HCT116 (cell line): Measurements from ENCODE around the gene ANTKMT. TPM values are rescaled to one million over a fixed set of nuclear protein-coding genes. Genes with fewer than 3 reads are reported as not detected.

ENCODE experiments used
- ATAC-seq: fragments of 200-7000 bp; cut with Tn5 transposase; 2 replicates; pipeline ENCODE4 v1.9.1; 2020; ENCODE audit warnings: mild to moderate bottlenecking, moderate library complexity
- BruUV-seq: library from RNA; stranded (reverse); fragments of 400-500 nt; replicated peaks from 2 replicates; lab custom pipeline; 2021; lab: Mats Ljungman, UMichigan
- CTCF ChIA-PET: fragments of 300-600 bp; sonication (Branson Sonifier 250); formaldehyde crosslinking; loops from one replicate; lab custom pipeline; 2021; ENCODE audit warnings: antibody characterized with exemption; lab: Charles Lee
- POLR2A ChIA-PET: fragments of 300-600, 350-600 bp; sonication (Branson Sonifier 250); formaldehyde crosslinking; loops from one replicate; lab custom pipeline; 2021; ENCODE audit warnings: antibody characterized with exemption; lab: Charles Lee
- RAD21 ChIA-PET, 2 experiments: fragments of 300-600 bp; sonication (Branson Sonifier 250); formaldehyde crosslinking; loops; one replicate each; lab custom pipeline; 2023; ENCODE audit warnings: low total read pairs in 2 of 2; ENCODE audit not compliant: uncharacterized antibody in 2 of 2, unreplicated experiment in 2 of 2, low non-redundant PET in 1 of 2; lab: Charles Lee
- DNase-seq: peaks from one replicate; pipeline ENCODE4 v3.0.0-alpha.2; 2010; ENCODE audit warnings: low read depth, low spot score
- H2AFZ ChIP-seq: fragments of 200-600 bp; shearing (Covaris generic), sonication (generic); 2 replicates; pipeline ENCODE4 v1.6.1; 2017; ENCODE audit warnings: low read depth, mixed run types, mixed read lengths, antibody characterized with exemption, low read length; ENCODE audit not compliant: poor library complexity, severe bottlenecking
- H3K27ac ChIP-seq: 2 replicates; pipeline ENCODE4 v1.5.1; 2012; ENCODE audit warnings: low read depth, low read length
- H3K27me3 ChIP-seq: fragments of 200-600 bp; sonication (generic); 2 replicates; pipeline ENCODE4 v1.6.1; 2016; ENCODE audit warnings: mixed run types, low read length, mixed read lengths; ENCODE audit not compliant: insufficient read depth
- H3K36me3 ChIP-seq, 2 experiments: fragments of 200-500 bp in 1 of 2; fragments of 200-600 bp in 1 of 2; sonication (Bioruptor generic) in 1 of 2; sonication (generic) in 1 of 2; 2 replicates each; pipeline versions ENCODE4 v1.5.1 to v1.6.1; 2014 to 2016; ENCODE audit warnings: low read length in 2 of 2, inconsistent platforms in 1 of 2, mixed read lengths in 1 of 2, mixed run types in 1 of 2; ENCODE audit not compliant: insufficient read depth in 2 of 2, control insufficient read depth in 1 of 2
- H3K4me1 ChIP-seq, 2 experiments: fragments of 200-600 bp in 1 of 2; sonication (generic) in 1 of 2; 2 replicates each; pipeline versions ENCODE4 v1.5.1 to v1.6.1; 2012 to 2017; ENCODE audit warnings: low read length in 2 of 2, inconsistent platforms in 1 of 2, mild to moderate bottlenecking in 1 of 2, mixed read lengths in 1 of 2, mixed run types in 1 of 2, moderate library complexity in 1 of 2; ENCODE audit not compliant: insufficient read depth in 2 of 2, control insufficient read depth in 1 of 2
- H3K4me2 ChIP-seq: fragments of 200-600 bp; sonication (generic); 2 replicates; pipeline ENCODE4 v1.6.1; 2017; ENCODE audit warnings: mixed run types, low read length, mixed read lengths
- H3K4me3 ChIP-seq, 2 experiments: fragments of 200-600 bp in 1 of 2; sonication (generic) in 1 of 2; replicated peaks in 1 of 2; 2 replicates each; pipeline ENCODE4 v1.5.1; 2011 to 2016; ENCODE audit warnings: low read length in 2 of 2, control low read depth in 1 of 2, low read depth in 1 of 2, mild to moderate bottlenecking in 1 of 2, mixed read lengths in 1 of 2, mixed run types in 1 of 2
- H3K79me2 ChIP-seq: fragments of 200-600 bp; sonication (generic); 2 replicates; pipeline ENCODE4 v1.6.1; 2017; ENCODE audit warnings: mild to moderate bottlenecking, mixed run types, low read length, moderate library complexity, mixed read lengths; ENCODE audit not compliant: insufficient read depth
- H3K9ac ChIP-seq: fragments of 200-600 bp; sonication (generic); 2 replicates; pipeline ENCODE4 v1.6.1; 2016; ENCODE audit warnings: low read length, mixed read lengths
- H3K9me2 ChIP-seq: fragments of 200-600 bp; sonication (generic), shearing (Covaris generic); 2 replicates; pipeline ENCODE4 v1.6.1; 2017; ENCODE audit warnings: mixed run types, mild to moderate bottlenecking, moderate library complexity; ENCODE audit not compliant: insufficient read depth
- H3K9me3 ChIP-seq, 2 experiments: fragments of 200-500 bp in 1 of 2; fragments of 200-600 bp in 1 of 2; sonication (Bioruptor generic) in 1 of 2; sonication (generic) in 1 of 2; 2 replicates each; pipeline ENCODE4 v1.6.1; 2014 to 2017; ENCODE audit warnings: low read length in 2 of 2, mixed read lengths in 2 of 2, inconsistent platforms in 1 of 2, low read depth in 1 of 2, mild to moderate bottlenecking in 1 of 2, mixed run types in 1 of 2, moderate library complexity in 1 of 2; ENCODE audit not compliant: control insufficient read depth in 1 of 2, insufficient read depth in 1 of 2
- H4K20me1 ChIP-seq: fragments of 200-600 bp; sonication (generic), shearing (Covaris generic); 2 replicates; pipeline ENCODE4 v1.6.1; 2017; ENCODE audit warnings: mixed run types, mild to moderate bottlenecking, moderate library complexity; ENCODE audit not compliant: insufficient read depth
- CEBPB ChIP-seq: IDR thresholded peaks from 2 replicates; pipeline ENCODE4 v1.6.1; 2012; ENCODE audit warnings: low read depth
- FOSL1 ChIP-seq: IDR thresholded peaks from 2 replicates; pipeline ENCODE4 v1.6.1; 2012; ENCODE audit warnings: low read depth
- JUND ChIP-seq: IDR thresholded peaks from 2 replicates; pipeline ENCODE4 v1.6.1; 2012
- MAX ChIP-seq: IDR thresholded peaks from 2 replicates; pipeline ENCODE4 v1.6.1; 2012
- POLR2A ChIP-seq: IDR thresholded peaks from 2 replicates; pipeline ENCODE4 v1.7.0; 2011; ENCODE audit warnings: borderline replicate concordance; ENCODE audit not compliant: insufficient read depth, insufficient read length; ENCODE audit errors: extremely low read depth
- POLR2AphosphoS5 ChIP-seq: IDR thresholded peaks from 2 replicates; pipeline ENCODE4 v1.6.1; 2011; ENCODE audit warnings: mild to moderate bottlenecking, low read depth, low read length, moderate library complexity
- REST ChIP-seq: IDR thresholded peaks from 2 replicates; pipeline ENCODE4 v1.6.1; 2012; ENCODE audit warnings: low read depth
- SIN3A ChIP-seq: IDR thresholded peaks from 2 replicates; pipeline ENCODE4 v1.6.1; 2012; ENCODE audit warnings: low read depth
- TCF7L2 ChIP-seq: IDR thresholded peaks from 2 replicates; pipeline ENCODE4 v1.7.0; 2011; ENCODE audit warnings: borderline replicate concordance, inconsistent platforms; ENCODE audit not compliant: insufficient read depth, insufficient read length; ENCODE audit errors: extremely low read depth
- ZBTB33 ChIP-seq: IDR thresholded peaks from 2 replicates; pipeline ENCODE4 v1.6.1; 2011; ENCODE audit warnings: mild to moderate bottlenecking, low read length, moderate library complexity; ENCODE audit not compliant: insufficient replicate concordance; ENCODE audit errors: extremely low read depth
- ZNF274 ChIP-seq: fragments of 200-500 bp; sonication (Bioruptor generic); IDR thresholded peaks from 2 replicates; pipeline ENCODE4 v1.6.1; 2014; ENCODE audit warnings: mild to moderate bottlenecking, low read depth, low read length, inconsistent platforms
- intact Hi-C: fragments of 100-400 bp; cut with micrococcal nuclease; formaldehyde crosslinking; loops from 2 replicates; pipeline ENCODE4 v1.10.0; 2022
- total RNA-seq: library from RNA; stranded (reverse); gene quantifications from one replicate; pipeline ENCODE4 v1.2.1, GENCODE V29; 2021; ENCODE audit not compliant: unreplicated experiment

ANTKMT gene
- total RNA-seq, 1 experiment from 2014 or later, result 65.4 TPM

GRCh38 chr16:749010-749409, 28.1 kb downstream of the ANTKMT start:
- ChIA-PET POLR2A (interaction anchor here (0.7 kb wide), 1 partner anchor 37 kb away, joined by 3 read pairs; no protein-coding TSS in a partner anchor), CTCF (interaction anchor here (1.0 to 1.6 kb wide), 4 partner anchors 11 to 37 kb away, joined by 3 to 8 read pairs (median 4); partner anchors contain the start of gene MSLN), RAD21 (no interaction called here)
- no peak overlapping the region for H3K9ac ChIP-seq
- no peak overlapping the region for H2AFZ ChIP-seq
- no peak overlapping the region for H3K27ac ChIP-seq
- no peak overlapping the region for H3K4me2 ChIP-seq
- H3K4me1 ChIP-seq, result peaks cover 0 to 11% of the 10 kb centered on the region in 2 experiments; a peak in 2 of 4 replicates
- no peaks in the 10 kb centered on the region for H3K9me2 ChIP-seq
- no peaks in the 10 kb centered on the region for H3K27me3 ChIP-seq
- no peaks in the 10 kb centered on the region for H3K36me3 ChIP-seq
- H3K9me3 ChIP-seq, result no peaks in the 10 kb centered on the region
- H4K20me1 ChIP-seq, result no peaks in the 10 kb centered on the region
- BruUV-seq, result no TSS peak
- intact Hi-C loops, result no loop called here
- TF ChIP-seq JUND, result no peak
- no peak for TF ChIP-seq POLR2A
- TF ChIP-seq POLR2AphosphoS5, result no peak
- no peak for TF ChIP-seq ZNF274
- no peak for TF ChIP-seq SIN3A
- no peak for TF ChIP-seq FOSL1
- no peak for TF ChIP-seq CEBPB
- no peak for TF ChIP-seq TCF7L2
- no peak for TF ChIP-seq ZBTB33
- TF ChIP-seq MAX, result no peak
- no peak for TF ChIP-seq REST
- no peak for ATAC-seq
- H3K4me3 ChIP-seq, result no peak overlapping the region
- no peak for DNase-seq
- no peaks in the 10 kb centered on the region for H3K79me2 ChIP-seq
